GM12875 (cell line): ENCODE data around the gene CFAP69.

ENCODE experiments used
- H3K4me3 ChIP-seq: one replicate; pipeline ENCODE4 v1.5.1; 2011; ENCODE audit warnings: low read depth, low read length, control low read depth
- CTCF ChIP-seq: IDR thresholded peaks from 2 replicates; pipeline ENCODE4 v1.5.1; 2011; ENCODE audit warnings: low read depth, mild to moderate bottlenecking, control low read depth, inconsistent platforms, low read length, moderate library complexity, borderline replicate concordance; ENCODE audit not compliant: insufficient read depth

CFAP69 gene

GRCh38 chr7:90244909-90245851, at the start of gene CFAP69:
CFAP69 (plus strand) TSS chr7:90245174; CDS start chr7:90245425, 251 bp downstream.
- peak; percentile 32; the same call in 1 of the 2 replicates for TF ChIP-seq CTCF
- H3K4me3 ChIP-seq = peak within 1 kb of the TSS; percentile 65

- no peak for TF ChIP-seq CTCF
- no peak overlapping the region for H3K4me3 ChIP-seq
Measured at GRCh38 chr7:90201500-90202195, 43.3 kb upstream of the CFAP69 start.

GRCh38 chr7:90207956-90208355, 37.0 kb upstream of the CFAP69 start:
- no peak for TF ChIP-seq CTCF
- no peak overlapping the region for H3K4me3 ChIP-seq

GRCh38 chr7:90209776-90210175, 35.2 kb upstream of the CFAP69 start:
- H3K4me3 ChIP-seq = no peak overlapping the region
- TF ChIP-seq CTCF = no peak

GRCh38 chr7:90210475-90210874, 34.5 kb upstream of the CFAP69 start:
- no peak overlapping the region for H3K4me3 ChIP-seq
- TF ChIP-seq CTCF = no peak

- no peak for TF ChIP-seq CTCF
- no peak overlapping the region for H3K4me3 ChIP-seq
Measured at GRCh38 chr7:90210981-90211380, 34.0 kb upstream of the CFAP69 start.
